DOHH2 (cell line): ENCODE results near the gene RRAS2.

Source experiments
- H3F3A ChIP-seq: fragments of 200-600 bp; sonication (generic), shearing (Covaris generic); 2 replicates; pipeline ENCODE4 v1.6.0; 2016; ENCODE audit warnings: antibody characterized with exemption, mild to moderate bottlenecking; ENCODE audit not compliant: control insufficient read depth, insufficient read depth
- H3K27ac ChIP-seq: fragments of 200-600 bp; sonication (generic); 2 replicates; pipeline ENCODE4 v1.5.1; 2014; ENCODE audit warnings: low read depth, mild to moderate bottlenecking, low read length, moderate library complexity
- H3K27me3 ChIP-seq: fragments of 200-600 bp; sonication (generic); 2 replicates; pipeline ENCODE4 v1.6.1; 2014; ENCODE audit warnings: mild to moderate bottlenecking, low read length, mixed read lengths; ENCODE audit not compliant: control insufficient read depth
- H3K36me3 ChIP-seq: fragments of 200-600 bp; sonication (generic); 2 replicates; pipeline ENCODE4 v1.6.1; 2014; ENCODE audit warnings: mild to moderate bottlenecking, low read length, moderate library complexity, mixed read lengths; ENCODE audit not compliant: control insufficient read depth
- H3K4me1 ChIP-seq: fragments of 200-600 bp; sonication (generic); 2 replicates; pipeline ENCODE4 v1.6.1; 2014; ENCODE audit warnings: mild to moderate bottlenecking, low read length, mixed read lengths; ENCODE audit not compliant: control insufficient read depth
- H3K4me2 ChIP-seq: fragments of 200-600 bp; sonication (generic); 2 replicates; pipeline ENCODE4 v1.6.0; 2014; ENCODE audit warnings: mild to moderate bottlenecking, low read length, moderate library complexity
- H3K4me3 ChIP-seq: fragments of 200-600 bp; sonication (generic); 2 replicates; pipeline ENCODE4 v1.5.1; 2014; ENCODE audit warnings: mild to moderate bottlenecking, low read length, mixed read lengths
- H3K79me2 ChIP-seq: fragments of 200-600 bp; sonication (generic); 2 replicates; pipeline ENCODE4 v1.6.1; 2014; ENCODE audit warnings: mild to moderate bottlenecking, low read length, mixed read lengths; ENCODE audit not compliant: control insufficient read depth
- H3K9me2 ChIP-seq: fragments of 200-600 bp; sonication (generic); replicated peaks from 2 replicates; pipeline ENCODE4 v1.6.1; 2014; ENCODE audit warnings: mild to moderate bottlenecking, low read length, mixed read lengths; ENCODE audit not compliant: control insufficient read depth
- H3K9me3 ChIP-seq: fragments of 200-600 bp; sonication (generic); 2 replicates; pipeline ENCODE4 v1.6.1; 2014; ENCODE audit warnings: antibody characterized with exemption, low read length, mixed read lengths; ENCODE audit not compliant: control insufficient read depth, insufficient read depth
- H4K20me1 ChIP-seq: fragments of 200-600 bp; sonication (generic); 2 replicates; pipeline ENCODE4 v1.6.0; 2014; ENCODE audit warnings: low read depth, mild to moderate bottlenecking, antibody characterized with exemption, low read length, moderate library complexity; ENCODE audit not compliant: control insufficient read depth, insufficient read depth
- CTCF ChIP-seq: fragments of 200-600 bp; sonication (generic); IDR thresholded peaks from one replicate; pipeline ENCODE4 v1.5.1; 2014; ENCODE audit warnings: antibody characterized with exemption, mild to moderate bottlenecking, low read depth, low read length; ENCODE audit not compliant: poor library complexity, severe bottlenecking
- EZH2phosphoT487 ChIP-seq: fragments of 200-600 bp; sonication (generic); IDR thresholded peaks from 2 replicates; pipeline ENCODE4 v1.6.1; 2017; ENCODE audit warnings: borderline replicate concordance, mild to moderate bottlenecking, antibody characterized with exemption, low read length, moderate library complexity, mixed read lengths

RRAS2 gene

GRCh38 chr11:14330881-14331280 is 28.1 kb downstream of the RRAS2 start:
- Histone ChIP-seq H3K9me3 (peaks cover 2% of the 10 kb centered on the region; the same call in 1 of the 2 replicates), H3K36me3 (no peaks in the 10 kb centered on the region), H3K79me2 (peaks cover 88% of the 10 kb centered on the region), H3K4me1 (peaks cover 91% of the 10 kb centered on the region), H3K4me2 (peak overlapping the region; percentile 61), H3F3A (peaks cover 24% of the 10 kb centered on the region), H3K27me3 (no peaks in the 10 kb centered on the region), H3K4me3 (peak overlapping the region; percentile 43; the same call in 1 of the 2 replicates), H3K9me2 (no peaks in the 10 kb centered on the region), H3K27ac (peak overlapping the region; percentile 55), H4K20me1 (0 out of 2 replicates have a peak, but pooled peaks cover 4% of the 10 kb centered on the region)
- TF ChIP-seq CTCF (no peak), EZH2phosphoT487 (no peak)

- Histone ChIP-seq H3K9me2 (no peaks in the 10 kb centered on the region), H3K4me2 (peak overlapping the region; percentile 61), H3K79me2 (peaks cover 88% of the 10 kb centered on the region), H3F3A (peaks cover 31% of the 10 kb centered on the region), H3K27me3 (no peaks in the 10 kb centered on the region), H3K27ac (peak overlapping the region; percentile 55), H3K36me3 (no peaks in the 10 kb centered on the region; the same call in 1 of the 2 replicates), H3K4me1 (peaks cover 90% of the 10 kb centered on the region), H3K9me3 (no peaks in the 10 kb centered on the region), H4K20me1 (0 out of 2 replicates have a peak, but pooled peaks cover under 1% of the 10 kb centered on the region), H3K4me3 (peak overlapping the region; percentile 22)
- no peak for TF ChIP-seq CTCF
These were observed 29.3 kb downstream of the RRAS2 start for GRCh38 chr11:14329702-14330101.

GRCh38 chr11:14327116-14327515 is 31.9 kb downstream of the RRAS2 start:
- Histone ChIP-seq H3K4me3 (peak overlapping the region; percentile 40), H3K27me3 (no peaks in the 10 kb centered on the region), H3K4me1 (peaks cover 94% of the 10 kb centered on the region), H4K20me1 (no peaks in the 10 kb centered on the region), H3K9me2 (no peaks in the 10 kb centered on the region), H3K9me3 (no peaks in the 10 kb centered on the region), H3K79me2 (peaks cover 90% of the 10 kb centered on the region), H3K4me2 (peak overlapping the region; percentile 78), H3K36me3 (peaks cover 2% of the 10 kb centered on the region; the same call in 1 of the 2 replicates), H3F3A (peaks cover 38% of the 10 kb centered on the region), H3K27ac (peak overlapping the region; percentile 83)
- TF ChIP-seq EZH2phosphoT487, result no peak
- no peak for TF ChIP-seq CTCF
